Measurements from ENCODE around the gene TNFAIP8L2. TPM values are rescaled to one million over a fixed set of nuclear protein-coding genes. Genes with fewer than 3 reads are reported as not detected.

The TNFAIP8L2 gene
- total RNA-seq, 1 experiment from 2014 or later: not detected

- TF ChIP-seq TCF7L2 (IDR thresholded peaks at IDR 0.05; ENCODE audit: borderline replicate concordance, extremely low read depth, insufficient read depth, insufficient read length) (no peak), RAD21 (IDR thresholded peaks at IDR 0.05; ENCODE audit: low read depth) (no peak), ZBTB33 (IDR thresholded peaks at IDR 0.05; ENCODE audit: extremely low read depth, insufficient replicate concordance, low read length) (no peak), YY1 (IDR thresholded peaks at IDR 0.05; ENCODE audit: extremely low read depth, insufficient replicate concordance, low read depth, low read length) (peak; percentile 42), MAX (IDR thresholded peaks at IDR 0.05) (no peak), SRF (IDR thresholded peaks at IDR 0.05; ENCODE audit: low read depth) (no peak), SP1 (IDR thresholded peaks at IDR 0.05; ENCODE audit: low read depth) (no peak), ELF1 (IDR thresholded peaks at IDR 0.05; ENCODE audit: borderline replicate concordance, low read depth) (no peak), CEBPB (IDR thresholded peaks at IDR 0.05; ENCODE audit: low read depth) (no peak)
These were observed 39.9 kb downstream of the TNFAIP8L2 start (continued) for GRCh38 chr1:151196292-151196800.

- Histone ChIP-seq H3K4me3 (replicated peaks in 1 of 2; ENCODE audit: low read depth in 1 of 2, low read length in 2 of 2) (peak overlapping the region; percentile 79 to 90), H3K4me2 (ENCODE audit: low read length) (peak overlapping the region; percentile 81), H3K9me3 (ENCODE audit: control insufficient read depth in 1 of 2, insufficient read depth in 1 of 2, low read depth in 1 of 2, low read length in 2 of 2) (no peaks in the 10 kb centered on the region), H3K79me2 (ENCODE audit: insufficient read depth, low read length) (peaks cover 60% of the 10 kb centered on the region), H3K4me1 (ENCODE audit: control insufficient read depth in 1 of 2, insufficient read depth in 2 of 2, low read length in 2 of 2) (peaks cover 29 to 43% of the 10 kb centered on the region in 2 experiments), H3K27me3 (ENCODE audit: insufficient read depth, low read length) (no peaks in the 10 kb centered on the region), H3K27ac (ENCODE audit: low read depth, low read length) (peak overlapping the region; percentile 83), H4K20me1 (ENCODE audit: insufficient read depth) (no peaks in the 10 kb centered on the region), H2AFZ (ENCODE audit: low read depth, low read length, poor library complexity, severe bottlenecking) (no peak overlapping the region), H3K9me2 (ENCODE audit: insufficient read depth) (no peaks in the 10 kb centered on the region), H3K9ac (ENCODE audit: low read length) (peak overlapping the region; percentile 95), H3K36me3 (ENCODE audit: control insufficient read depth in 1 of 2, insufficient read depth in 2 of 2, low read length in 2 of 2) (peaks cover 0 to 2% of the 10 kb centered on the region in 2 experiments; a peak in 1 of 4 replicates)
- CTCF ChIA-PET: no interaction called here
- no TSS peak for BruUV-seq (replicated peaks)
- ATAC-seq (peak; percentile 28), DNase-seq (ENCODE audit: low read depth, low spot score) (no peak)
- TF ChIP-seq CTCF (IDR thresholded peaks at IDR 0.05 in 2 of 3, conservative IDR thresholded peaks at IDR 0.05 in 1 of 3; ENCODE audit: borderline replicate concordance in 1 of 3, insufficient read depth in 1 of 3, low read depth in 2 of 3, low read length in 2 of 3) (no peak), RAD21 (IDR thresholded peaks at IDR 0.05; ENCODE audit: low read depth) (no peak), EGR1 (IDR thresholded peaks at IDR 0.05; ENCODE audit: low read depth) (no peak), EZH2phosphoT487 (IDR thresholded peaks at IDR 0.05; ENCODE audit: borderline replicate concordance) (no peak), SIN3A (IDR thresholded peaks at IDR 0.05; ENCODE audit: low read depth) (no peak), YY1 (IDR thresholded peaks at IDR 0.05; ENCODE audit: extremely low read depth, insufficient replicate concordance, low read depth, low read length) (no peak)
- POLR2A ChIA-PET: no interaction called here
- RAD21 ChIA-PET (ENCODE audit: low non-redundant PET in 1 of 2, low total read pairs in 2 of 2, uncharacterized antibody in 2 of 2, unreplicated experiment in 2 of 2): no interaction called here
- intact Hi-C loops (cut with micrococcal nuclease): loop anchor here (1.0 to 5.0 kb wide), 6 partner anchors 85 to 639 kb away; partner anchors contain the start of genes C2CD4D, PI4KB, PSMB4 and ZNF687
These were observed 41.4 kb downstream of the TNFAIP8L2 start for GRCh38 chr1:151197863-151198253.
